GM12801 (cell line): ENCODE measurements around the gene CHMP6.

Experiments used
- CTCF ChIP-seq: IDR thresholded peaks from one replicate; pipeline ENCODE4 v1.5.1; 2011; ENCODE audit warnings: control low read depth; ENCODE audit not compliant: insufficient read length; ENCODE audit errors: extremely low read depth

Gene CHMP6

GRCh38 chr17:80960037-80960796 lies 31.4 kb upstream of the CHMP6 start:
- no peak for TF ChIP-seq CTCF

- TF ChIP-seq CTCF, result no peak
These were observed 30.7 kb upstream of the CHMP6 start for GRCh38 chr17:80960797-80961452.

GRCh38 chr17:80961541-80962330 lies 29.9 kb upstream of the CHMP6 start:
- TF ChIP-seq CTCF, result no peak

- TF ChIP-seq CTCF, result no peak
These were observed 29.0 kb upstream of the CHMP6 start for GRCh38 chr17:80962356-80963329.

- TF ChIP-seq CTCF, result no peak
These were observed 27.7 kb upstream of the CHMP6 start for GRCh38 chr17:80963812-80964543.

- TF ChIP-seq CTCF, result no peak
These were observed 27.1 kb upstream of the CHMP6 start for GRCh38 chr17:80964544-80964856.
